ENCODE results near the gene SCNN1B. TPM values are rescaled to one million over a fixed set of nuclear protein-coding genes. Genes with fewer than 3 reads are reported as not detected.

Gene SCNN1B, protein sequence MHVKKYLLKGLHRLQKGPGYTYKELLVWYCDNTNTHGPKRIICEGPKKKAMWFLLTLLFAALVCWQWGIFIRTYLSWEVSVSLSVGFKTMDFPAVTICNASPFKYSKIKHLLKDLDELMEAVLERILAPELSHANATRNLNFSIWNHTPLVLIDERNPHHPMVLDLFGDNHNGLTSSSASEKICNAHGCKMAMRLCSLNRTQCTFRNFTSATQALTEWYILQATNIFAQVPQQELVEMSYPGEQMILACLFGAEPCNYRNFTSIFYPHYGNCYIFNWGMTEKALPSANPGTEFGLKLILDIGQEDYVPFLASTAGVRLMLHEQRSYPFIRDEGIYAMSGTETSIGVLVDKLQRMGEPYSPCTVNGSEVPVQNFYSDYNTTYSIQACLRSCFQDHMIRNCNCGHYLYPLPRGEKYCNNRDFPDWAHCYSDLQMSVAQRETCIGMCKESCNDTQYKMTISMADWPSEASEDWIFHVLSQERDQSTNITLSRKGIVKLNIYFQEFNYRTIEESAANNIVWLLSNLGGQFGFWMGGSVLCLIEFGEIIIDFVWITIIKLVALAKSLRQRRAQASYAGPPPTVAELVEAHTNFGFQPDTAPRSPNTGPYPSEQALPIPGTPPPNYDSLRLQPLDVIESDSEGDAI
- total RNA-seq (ENCODE audit: low replicate concordance) = not detected in 2 replicates

DNA sequence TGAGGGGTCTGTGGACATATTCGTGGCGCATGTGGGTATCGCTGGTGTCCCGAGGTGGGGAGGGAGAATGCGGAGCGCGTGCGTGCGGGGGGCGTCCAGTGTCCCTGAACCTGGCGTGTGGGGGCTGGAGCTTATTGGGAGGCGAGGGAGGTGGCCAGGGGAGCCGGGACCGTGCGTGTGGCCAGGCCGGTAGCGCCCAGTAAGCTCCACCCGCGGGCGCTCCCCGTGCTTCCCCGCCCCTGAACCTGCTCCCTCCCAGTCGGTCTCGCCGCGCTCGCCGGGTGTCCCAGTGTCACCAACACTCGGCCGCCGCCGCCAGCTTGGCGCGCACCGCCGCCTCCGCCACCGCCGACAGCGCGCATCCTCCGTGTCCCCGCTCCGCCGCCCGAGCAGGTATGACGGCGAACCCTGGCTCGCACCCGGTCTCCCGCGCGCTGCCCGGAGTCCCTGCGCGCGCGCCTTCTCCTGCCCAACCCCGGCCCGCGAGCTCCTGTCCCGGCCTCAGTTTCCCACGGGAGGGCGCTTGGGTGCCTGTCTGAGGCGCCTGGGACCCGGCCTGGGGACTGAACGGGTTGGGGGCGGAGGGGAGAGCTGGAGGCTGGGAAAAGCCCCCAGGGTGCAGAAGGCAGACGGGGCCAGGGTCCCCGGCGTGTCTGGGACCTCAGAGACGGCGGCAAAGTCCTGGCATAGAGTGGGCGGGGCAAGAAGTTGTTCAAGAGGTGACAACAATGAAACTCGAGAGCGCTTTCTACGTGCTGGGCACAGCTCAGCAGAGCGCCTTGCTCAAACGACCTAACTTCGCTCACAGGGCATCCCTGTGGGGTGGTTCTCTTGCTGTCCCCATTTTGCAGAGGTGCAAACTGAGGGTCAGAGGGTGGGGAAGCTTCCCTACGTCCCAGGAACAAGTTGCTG, at the start of gene SCNN1B:
Gene SCNN1B (plus strand): TSS at position 258 of the 912 bp plus-strand sequence. CDS start 46,298 bp downstream, outside the sequence.

Other genes starting within 250 kb of the SCNN1B start
- gene USP31, start 152.8 kb upstream of the SCNN1B start, total RNA-seq (ENCODE audit: low replicate concordance) = 2.3 and 4.7 TPM in 2 replicates
- not detected in 2 replicates for gene SCNN1G, start 119.6 kb upstream of the SCNN1B start, total RNA-seq (ENCODE audit: low replicate concordance)
- 13.8 and 16.8 TPM in 2 replicates for gene COG7, start 150.9 kb downstream of the SCNN1B start, total RNA-seq (ENCODE audit: low replicate concordance)
- gene GGA2, start 208.2 kb downstream of the SCNN1B start, total RNA-seq (ENCODE audit: low replicate concordance) = 18.8 and 19.3 TPM in 2 replicates

All from smooth muscle cell of the coronary artery (primary cell).